D721Med (cell line): Measurements from ENCODE around the gene PTCHD4.
"Not testable (repeated sequence)": the region's sequence is repeated elsewhere in the genome, so short reads cannot be mapped to it uniquely, and the experiment has no call there.

Experiments used
- DNase-seq: peaks from one replicate; pipeline ENCODE4 v3.0.0; 2011; ENCODE audit warnings: low spot score; ENCODE audit not compliant: insufficient read length
- FAIRE-seq: peaks from 2 replicates; lab custom pipeline; 2011; peaks lifted over from hg19 to GRCh38; lab: Jason Lieb, UNC
- TF ChIP-seq, protein P1 (sequence below): IDR thresholded peaks from 2 replicates; pipeline ENCODE4 v1.5.1; 2012; ENCODE audit warnings: mild to moderate bottlenecking, control low read depth; ENCODE audit not compliant: insufficient read depth; ENCODE audit errors: missing control alignments

The PTCHD4 gene

GRCh38 chr6:48111575-48111974 is 578 bp upstream of the PTCHD4 start:
- DNase-seq (no peak), FAIRE-seq (no peak)
- TF ChIP-seq, protein P1, sequence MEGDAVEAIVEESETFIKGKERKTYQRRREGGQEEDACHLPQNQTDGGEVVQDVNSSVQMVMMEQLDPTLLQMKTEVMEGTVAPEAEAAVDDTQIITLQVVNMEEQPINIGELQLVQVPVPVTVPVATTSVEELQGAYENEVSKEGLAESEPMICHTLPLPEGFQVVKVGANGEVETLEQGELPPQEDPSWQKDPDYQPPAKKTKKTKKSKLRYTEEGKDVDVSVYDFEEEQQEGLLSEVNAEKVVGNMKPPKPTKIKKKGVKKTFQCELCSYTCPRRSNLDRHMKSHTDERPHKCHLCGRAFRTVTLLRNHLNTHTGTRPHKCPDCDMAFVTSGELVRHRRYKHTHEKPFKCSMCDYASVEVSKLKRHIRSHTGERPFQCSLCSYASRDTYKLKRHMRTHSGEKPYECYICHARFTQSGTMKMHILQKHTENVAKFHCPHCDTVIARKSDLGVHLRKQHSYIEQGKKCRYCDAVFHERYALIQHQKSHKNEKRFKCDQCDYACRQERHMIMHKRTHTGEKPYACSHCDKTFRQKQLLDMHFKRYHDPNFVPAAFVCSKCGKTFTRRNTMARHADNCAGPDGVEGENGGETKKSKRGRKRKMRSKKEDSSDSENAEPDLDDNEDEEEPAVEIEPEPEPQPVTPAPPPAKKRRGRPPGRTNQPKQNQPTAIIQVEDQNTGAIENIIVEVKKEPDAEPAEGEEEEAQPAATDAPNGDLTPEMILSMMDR = no peak

- TF ChIP-seq, protein P1 = no peak
- DNase-seq = no peak
- FAIRE-seq = no peak
These were observed 408 bp downstream of the PTCHD4 start for GRCh38 chr6:48110436-48111142.

DNA sequence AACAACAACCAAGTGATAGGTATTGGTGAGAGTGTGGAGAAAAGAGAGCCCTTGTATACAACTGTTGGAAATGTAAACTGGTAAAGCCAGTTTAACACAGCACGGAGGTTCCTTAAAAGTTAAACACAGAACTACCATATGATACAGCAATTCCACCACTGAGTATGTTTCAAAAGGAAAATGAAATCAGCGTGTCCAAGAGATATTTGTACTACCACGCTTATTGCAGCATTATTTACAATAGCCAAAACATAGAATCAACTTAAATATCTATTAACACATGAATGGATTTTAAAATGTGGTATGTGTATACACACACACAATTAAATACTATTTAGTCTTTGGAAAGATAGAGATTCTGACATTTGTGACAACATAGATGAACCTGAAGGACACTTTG is 1.1 kb downstream of the PTCHD4 start:
- no peak for DNase-seq
- no peak for FAIRE-seq

DNA sequence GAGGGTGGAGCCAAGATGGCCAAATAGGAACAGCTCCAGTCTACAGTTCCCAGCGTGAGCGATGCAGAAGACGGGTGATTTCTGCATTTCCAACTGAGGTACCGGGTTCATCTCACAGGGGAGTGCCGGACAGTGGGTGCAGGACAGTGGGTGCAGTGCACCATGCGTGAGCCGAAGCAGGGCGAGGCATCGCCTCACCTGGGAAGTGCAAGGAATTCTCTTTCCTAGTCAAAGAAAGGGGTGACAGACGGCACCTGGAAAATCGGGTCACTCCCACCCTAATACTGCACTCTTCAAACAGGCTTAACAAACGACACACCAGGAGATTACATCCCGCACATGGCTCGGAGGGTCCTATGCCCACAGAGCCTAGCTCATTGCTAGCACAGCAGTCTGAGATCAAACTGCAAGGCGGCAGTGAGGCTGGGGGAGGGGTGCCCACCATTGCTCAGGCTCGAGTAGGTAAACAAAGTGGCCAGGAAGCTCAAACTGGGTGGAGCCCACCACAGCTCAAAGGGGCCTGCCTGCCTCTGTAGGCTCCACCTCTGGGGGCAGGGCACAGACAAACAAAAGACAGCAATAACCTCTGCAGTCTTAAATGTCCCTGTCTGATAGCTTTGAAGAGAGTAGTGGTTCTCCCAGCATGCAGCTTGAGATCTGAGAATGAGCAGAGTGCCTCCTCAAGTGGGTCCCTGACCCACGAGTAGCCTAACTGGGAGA is 8.4 kb downstream of the PTCHD4 start:
- FAIRE-seq, DNase-seq: not testable (repeated sequence)

More for the DNA sequence above, 1.1 kb downstream of the PTCHD4 start:
- TF ChIP-seq, protein P1 = no peak

GRCh38 chr6:48101290-48101689 is 9.7 kb downstream of the PTCHD4 start:
- DNase-seq (no peak), FAIRE-seq (no peak)
- TF ChIP-seq, protein P1 = no peak

GRCh38 chr6:48100588-48100895 is 10.5 kb downstream of the PTCHD4 start:
- DNase-seq (no peak), FAIRE-seq (no peak)

DNA sequence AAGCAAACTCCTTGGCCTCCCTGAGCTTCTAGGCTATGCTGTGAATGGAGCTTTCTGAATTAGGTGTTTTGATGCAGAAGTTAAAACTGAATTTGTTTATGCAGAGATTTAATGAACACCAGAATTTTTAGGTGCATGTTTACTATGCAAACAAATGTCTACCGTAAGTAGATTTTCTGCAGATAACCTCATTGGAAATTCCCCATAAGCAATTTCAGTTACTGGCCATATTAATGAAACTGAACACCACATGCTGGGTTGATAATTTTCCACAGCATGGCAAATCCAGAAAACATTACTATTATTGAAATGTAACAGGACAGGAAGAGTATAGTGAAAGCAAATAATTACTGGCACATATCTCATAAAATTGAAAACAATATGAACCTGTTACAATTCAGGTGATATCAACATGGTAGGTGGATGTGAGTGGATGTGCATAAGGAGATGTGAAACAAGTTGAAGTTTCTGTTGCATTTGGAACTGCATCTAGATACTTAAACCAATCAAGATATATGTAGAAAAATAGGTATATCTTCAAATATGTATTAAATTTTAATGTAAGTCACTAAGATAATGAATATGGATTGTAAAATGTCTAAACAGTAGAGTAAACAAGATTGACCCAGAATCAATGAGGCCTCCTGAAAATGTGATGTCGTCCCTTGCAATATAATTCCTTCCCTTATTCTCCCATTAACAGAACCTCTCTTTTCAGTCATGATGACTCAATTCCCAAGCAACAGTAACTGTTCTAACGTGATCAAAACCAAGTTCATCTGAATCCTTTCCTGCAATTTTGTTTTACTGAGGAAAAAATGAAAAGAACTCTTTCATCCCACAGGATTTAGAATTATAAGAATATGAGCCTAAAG is 11.0 kb downstream of the PTCHD4 start:
- no peak for FAIRE-seq
- TF ChIP-seq, protein P1 = no peak
- DNase-seq = no peak

More at GRCh38 chr6:48100588-48100895, 10.5 kb downstream of the PTCHD4 start:
- TF ChIP-seq, protein P1 = no peak
